HepG2 (cell line): ENCODE data around the gene VPREB3. TPM values are rescaled to one million over a fixed set of nuclear protein-coding genes. Genes with fewer than 3 reads are reported as not detected.

ENCODE experiments used
- ATAC-seq: fragments of 200-7000 bp; cut with Tn5 transposase; 3 replicates; pipeline ENCODE4 v1.9.1; 2020; ENCODE audit warnings: mild to moderate bottlenecking, moderate library complexity
- BruUV-seq: library from RNA; stranded (reverse); fragments of 400-500 nt; replicated peaks from 2 replicates; lab custom pipeline; 2021; lab: Mats Ljungman, UMichigan
- CTCF ChIA-PET: fragments of 300-600 bp; formaldehyde crosslinking; extraction: SDS; loops from one replicate; lab custom pipeline; 2021; ENCODE audit warnings: low total read pairs, inconsistent platforms, low intra/inter-chr PET ratio; lab: Yijun Ruan, JAX
- POLR2A ChIA-PET: fragments of 350-600 bp; sonication (Branson Sonifier 250); formaldehyde crosslinking; loops from one replicate; lab custom pipeline; 2020; ENCODE audit warnings: antibody characterized with exemption, inconsistent platforms; lab: Yijun Ruan, JAX
- DNase-seq: peaks from one replicate; pipeline ENCODE4 v3.0.0-alpha.2; 2015; ENCODE audit warnings: low spot score
- FAIRE-seq: peaks from 3 replicates; lab custom pipeline; 2011; peaks lifted over from hg19 to GRCh38; lab: Jason Lieb, UNC
- H2AFZ ChIP-seq: one replicate; pipeline ENCODE4 v1.6.1; 2011; ENCODE audit warnings: low read length, inconsistent platforms
- H3K27ac ChIP-seq: fragments of 300-600 bp; 3 replicates; pipeline ENCODE4 v1.8.0; 2011; ENCODE audit warnings: mixed run types, mild to moderate bottlenecking, mixed read lengths, low read length, inconsistent platforms; ENCODE audit not compliant: insufficient read depth; ENCODE audit errors: extremely low read length
- H3K27me3 ChIP-seq, 2 experiments: fragments of 200-600 bp in 1 of 2; 2 replicates in 1 of 2; 3 replicates in 1 of 2; pipeline versions ENCODE4 v1.6.0 to v1.8.0; 2011; ENCODE audit warnings: low read length in 2 of 2, mild to moderate bottlenecking in 2 of 2, moderate library complexity in 2 of 2, inconsistent platforms in 1 of 2; ENCODE audit not compliant: insufficient read depth in 2 of 2, control insufficient read depth in 1 of 2
- H3K36me3 ChIP-seq, 2 experiments: fragments of 200-600 bp in 1 of 2; replicated peaks in 1 of 2; 2 replicates in 1 of 2; 3 replicates in 1 of 2; pipeline versions ENCODE4 v1.5.1 to v1.8.0; 2011; ENCODE audit warnings: low read length in 2 of 2, inconsistent platforms in 1 of 2; ENCODE audit not compliant: insufficient read depth in 2 of 2, control insufficient read depth in 1 of 2
- H3K4me1 ChIP-seq: 2 replicates; pipeline ENCODE4 v1.5.1; 2012; ENCODE audit warnings: low read length, inconsistent platforms; ENCODE audit not compliant: insufficient read depth
- H3K4me2 ChIP-seq: 2 replicates; pipeline ENCODE4 v1.6.0; 2011; ENCODE audit warnings: low read depth, low read length, inconsistent platforms
- H3K4me3 ChIP-seq, 3 experiments: fragments of 200-600 bp in 1 of 3; sonication (generic), shearing (Covaris generic) in 1 of 3; replicated peaks in 1 of 3; 2 replicates each; pipeline ENCODE4 v1.5.1; 2011 to 2016; ENCODE audit warnings: low read length in 3 of 3, inconsistent platforms in 2 of 3, low read depth in 2 of 3, mild to moderate bottlenecking in 2 of 3, control low read depth in 1 of 3, mixed read lengths in 1 of 3; ENCODE audit not compliant: insufficient read depth in 1 of 3
- H3K79me2 ChIP-seq: one replicate; pipeline ENCODE4 v1.6.1; 2011; ENCODE audit warnings: low read length, inconsistent platforms; ENCODE audit not compliant: insufficient read depth
- H3K9ac ChIP-seq: 2 replicates; pipeline ENCODE4 v1.6.0; 2011; ENCODE audit warnings: mild to moderate bottlenecking, low read depth, low read length, inconsistent platforms; ENCODE audit not compliant: insufficient read depth
- H3K9me3 ChIP-seq: 2 replicates; pipeline ENCODE4 v1.5.1; 2012; ENCODE audit warnings: mild to moderate bottlenecking, low read length
- H4K20me1 ChIP-seq: 2 replicates; pipeline ENCODE4 v1.6.0; 2011; ENCODE audit warnings: inconsistent platforms, mild to moderate bottlenecking, low read length, moderate library complexity; ENCODE audit not compliant: insufficient read depth
- SIX1 ChIP-seq: sonication (generic); formaldehyde crosslinking; IDR thresholded peaks from 2 replicates; pipeline ENCODE4 v1.4.0; 2020; ENCODE audit warnings: missing genetic modification reagents, borderline replicate concordance
- ZBTB33 ChIP-seq: sonication (generic); formaldehyde crosslinking; IDR thresholded peaks from 2 replicates; pipeline ENCODE4 v1.4.0; 2020; ENCODE audit warnings: missing genetic modification reagents
- ZBTB39 ChIP-seq: sonication (generic); formaldehyde crosslinking; IDR thresholded peaks from 2 replicates; pipeline ENCODE4 v1.5.0; 2020; ENCODE audit warnings: missing genetic modification reagents
- ZMYM2 ChIP-seq: sonication (generic); formaldehyde crosslinking; IDR thresholded peaks from 2 replicates; pipeline ENCODE4 v1.8.0; 2022; ENCODE audit warnings: mild to moderate bottlenecking, missing genetic modification reagents
- ZNF674 ChIP-seq: sonication (generic); formaldehyde crosslinking; IDR thresholded peaks from 2 replicates; pipeline ENCODE4 v1.5.0; 2020; ENCODE audit warnings: low read depth, mild to moderate bottlenecking, missing genetic modification reagents
- ZNF782 ChIP-seq: sonication (generic); formaldehyde crosslinking; IDR thresholded peaks from 2 replicates; pipeline ENCODE4 v1.4.0; 2020; ENCODE audit warnings: missing genetic modification reagents, mild to moderate bottlenecking, borderline replicate concordance
- WGBS: methylation state at CpG from one replicate; pipeline ENCODE4 v1.1.6; 2017; ENCODE audit warnings: low lambda C conversion rate; 5-methylcytosine and 5-hydroxymethylcytosine counted together
- in situ Hi-C: cut with HindIII; loops from 2 replicates; pipeline ENCODE4 v1.10.0; 2017; ENCODE audit warnings: low pct_unique_long_range_greater_than_20kb; ENCODE audit not compliant: extremely low pct_ligation_motif_present
- intact Hi-C: fragments of 100-400 bp; cut with micrococcal nuclease; formaldehyde crosslinking; loops from one replicate; pipeline ENCODE4 v1.10.0; 2022; ENCODE audit not compliant: unreplicated experiment
- polyA plus RNA-seq, 8 experiments: library from polyadenylated mRNA; depleted of rRNA in 3 of 8; stranded (reverse) in 7 of 8; unstranded in 1 of 8; fragments of >200 nt; fragmentation: Illumina TruSeq in 4 of 8; extraction: Trizol in 4 of 8; gene quantifications; 2 replicates each; pipeline versions ENCODE4 v1.2.1 to v1.2.3, GENCODE V29; 2011 to 2016; ENCODE audit warnings: low read depth in 4 of 8, missing spikeins in 1 of 8, mixed read lengths in 1 of 8; ENCODE audit not compliant: insufficient read depth in 1 of 8
- total RNA-seq, 5 experiments: library from RNA; depleted of rRNA; stranded (reverse); fragments of >200 nt; fragmentation: Illumina TruSeq; extraction: Trizol; gene quantifications; 2 replicates each; pipeline ENCODE4 v1.2.3, GENCODE V29; 2016; ENCODE audit warnings: low read depth in 1 of 5

The VPREB3 gene
- total and polyA plus RNA-seq, 2 of the 13 experiments (the other 11 are each of a cell fraction or from before 2014, with no cell fraction given), result 0.22 TPM; not detected in 1

GRCh38 chr22:23793326-23793725 lies 39.1 kb upstream of the VPREB3 start:
- POLR2A ChIA-PET, result interaction anchor here (1.4 kb wide), 1 partner anchor 19 kb away, joined by 5 read pairs; no protein-coding TSS in a partner anchor

More at GRCh38 chr22:23793326-23793725, 39.1 kb upstream of the VPREB3 start:
- Histone ChIP-seq H3K27me3 (no peaks in the 10 kb centered on the region), H3K9me3 (no peaks in the 10 kb centered on the region), H3K27ac (no peak overlapping the region), H3K79me2 (peaks cover 43% of the 10 kb centered on the region), H4K20me1 (peaks cover 16% of the 10 kb centered on the region; the same call in 1 of the 2 replicates), H3K4me1 (peaks cover 19% of the 10 kb centered on the region), H3K4me3 (no peak overlapping the region), H3K4me2 (no peak overlapping the region), H3K9ac (no peak overlapping the region), H3K36me3 (peaks cover 20 to 55% of the 10 kb centered on the region in 2 experiments), H2AFZ (no peak overlapping the region)
- no peak for ATAC-seq
- CTCF ChIA-PET, result no interaction called here
- no TSS peak for BruUV-seq
- WGBS, result 100% methylated on average over 1 of the region's 8 CpGs
- DNase-seq, result no peak
- in situ Hi-C loops (no loop called here), intact Hi-C loops (no loop called here)
- TF ChIP-seq SIX1 (CRISPR knock-in tag) (no peak), ZBTB33 (peak; percentile 99), ZBTB39 (no peak), ZNF782 (CRISPR knock-in tag) (no peak), ZMYM2 (CRISPR knock-in tag) (no peak), ZNF674 (no peak)
- FAIRE-seq, result no peak
